Loucy (cell line): Measurements from ENCODE around the gene CDH5.

Experiments used
- H2AFZ ChIP-seq: fragments of 200-600 bp; sonication (generic); 2 replicates; pipeline ENCODE4 v1.6.0; 2016; ENCODE audit warnings: antibody characterized with exemption, mild to moderate bottlenecking, low read length, moderate library complexity
- H3F3A ChIP-seq: fragments of 200-600 bp; 2 replicates; pipeline ENCODE4 v1.6.0; 2016; ENCODE audit warnings: antibody characterized with exemption, low read depth, mild to moderate bottlenecking
- H3K27me3 ChIP-seq: fragments of 200-600 bp; sonication (generic); 2 replicates; pipeline ENCODE4 v1.6.1; 2014; ENCODE audit warnings: low read length, mild to moderate bottlenecking; ENCODE audit not compliant: insufficient read depth, poor library complexity, severe bottlenecking
- H3K36me3 ChIP-seq: fragments of 200-600 bp; sonication (generic); 2 replicates; pipeline ENCODE4 v1.6.1; 2016; ENCODE audit warnings: low read length; ENCODE audit not compliant: insufficient read depth
- H3K4me1 ChIP-seq: fragments of 200-600 bp; sonication (generic); 2 replicates; pipeline ENCODE4 v1.5.1; 2014; ENCODE audit warnings: low read length, mild to moderate bottlenecking; ENCODE audit not compliant: insufficient read depth, poor library complexity, severe bottlenecking
- H3K4me2 ChIP-seq: fragments of 200-600 bp; sonication (generic); 2 replicates; pipeline ENCODE4 v1.6.0; 2014; ENCODE audit warnings: antibody characterized with exemption, low read length, low read depth, mild to moderate bottlenecking; ENCODE audit not compliant: poor library complexity, severe bottlenecking
- H3K4me3 ChIP-seq: fragments of 200-600 bp; sonication (generic); 2 replicates; pipeline ENCODE4 v1.5.1; 2014; ENCODE audit warnings: low read length, mild to moderate bottlenecking, mixed read lengths; ENCODE audit not compliant: poor library complexity, severe bottlenecking
- H3K79me2 ChIP-seq: fragments of 200-600 bp; sonication (generic); 2 replicates; pipeline ENCODE4 v1.6.1; 2014; ENCODE audit warnings: low read length; ENCODE audit not compliant: insufficient read depth
- H3K9ac ChIP-seq: fragments of 200-600 bp; sonication (generic); 2 replicates; pipeline ENCODE4 v1.6.0; 2014; ENCODE audit warnings: mild to moderate bottlenecking, low read depth, low read length, moderate library complexity; ENCODE audit not compliant: poor library complexity, severe bottlenecking
- H3K9me2 ChIP-seq: fragments of 200-600 bp; sonication (generic); replicated peaks from 2 replicates; pipeline ENCODE4 v1.6.1; 2016; ENCODE audit warnings: low read depth, low read length, mixed read lengths
- H3K9me3 ChIP-seq: fragments of 200-600 bp; sonication (generic); 2 replicates; pipeline ENCODE4 v1.6.1; 2014; ENCODE audit warnings: mild to moderate bottlenecking, antibody characterized with exemption, low read length, low read depth; ENCODE audit not compliant: insufficient read depth
- H4K20me1 ChIP-seq: fragments of 200-600 bp; sonication (generic); 2 replicates; pipeline ENCODE4 v1.6.0; 2014; ENCODE audit warnings: antibody characterized with exemption, low read length, mild to moderate bottlenecking; ENCODE audit not compliant: insufficient read depth, poor library complexity, severe bottlenecking
- CTCF ChIP-seq: fragments of 200-600 bp; sonication (generic); conservative IDR thresholded peaks from 2 replicates; pipeline ENCODE4 v1.5.1; 2014; ENCODE audit warnings: mild to moderate bottlenecking, antibody characterized with exemption, low read length
- EZH2phosphoT487 ChIP-seq: fragments of 200-600 bp; IDR thresholded peaks from 2 replicates; pipeline ENCODE4 v1.6.1; 2018; ENCODE audit warnings: antibody characterized with exemption, mild to moderate bottlenecking, moderate library complexity, borderline replicate concordance

The CDH5 gene

GRCh38 chr16:66397736-66398433, 31.4 kb downstream of the CDH5 start:
- Histone ChIP-seq H3K79me2 (no peaks in the 10 kb centered on the region), H3K4me3 (no peak overlapping the region), H3K27me3 (no peaks in the 10 kb centered on the region), H3K9ac (no peak overlapping the region), H3F3A (no peaks in the 10 kb centered on the region), H3K36me3 (no peaks in the 10 kb centered on the region), H3K4me1 (no peaks in the 10 kb centered on the region), H3K9me2 (no peaks in the 10 kb centered on the region), H2AFZ (no peak overlapping the region), H4K20me1 (no peaks in the 10 kb centered on the region), H3K9me3 (no peaks in the 10 kb centered on the region), H3K4me2 (no peak overlapping the region)
- TF ChIP-seq EZH2phosphoT487 (no peak), CTCF (no peak)

GRCh38 chr16:66399031-66399430, 32.5 kb downstream of the CDH5 start:
- no peaks in the 10 kb centered on the region for H3K4me1 ChIP-seq
- TF ChIP-seq EZH2phosphoT487: no peak
- no peak for TF ChIP-seq CTCF
- H3K4me2 ChIP-seq: no peak overlapping the region
- no peak overlapping the region for H2AFZ ChIP-seq
- no peaks in the 10 kb centered on the region for H3F3A ChIP-seq
- H4K20me1 ChIP-seq: no peaks in the 10 kb centered on the region
- H3K27me3 ChIP-seq: no peaks in the 10 kb centered on the region
- H3K36me3 ChIP-seq: no peaks in the 10 kb centered on the region
- H3K79me2 ChIP-seq: no peaks in the 10 kb centered on the region
- no peak overlapping the region for H3K4me3 ChIP-seq
- H3K9ac ChIP-seq: no peak overlapping the region
- no peaks in the 10 kb centered on the region for H3K9me3 ChIP-seq
- no peaks in the 10 kb centered on the region for H3K9me2 ChIP-seq

- Histone ChIP-seq H4K20me1 (no peaks in the 10 kb centered on the region), H3K4me2 (no peak overlapping the region), H3F3A (no peaks in the 10 kb centered on the region), H3K4me1 (no peaks in the 10 kb centered on the region), H3K4me3 (no peak overlapping the region), H3K36me3 (no peaks in the 10 kb centered on the region), H3K9me2 (no peaks in the 10 kb centered on the region), H2AFZ (no peak overlapping the region), H3K9ac (no peak overlapping the region), H3K79me2 (no peaks in the 10 kb centered on the region), H3K27me3 (no peaks in the 10 kb centered on the region), H3K9me3 (no peaks in the 10 kb centered on the region)
- TF ChIP-seq CTCF (no peak), EZH2phosphoT487 (no peak)
These were observed 33.4 kb downstream of the CDH5 start for GRCh38 chr16:66399930-66400329.
